ENCODE results near the gene MBD4. TPM values are rescaled to one million over a fixed set of nuclear protein-coding genes. Genes with fewer than 3 reads are reported as not detected.

MBD4 gene
- polyA plus RNA-seq, 2 of the 4 experiments (the other 2 are of a cell fraction): 32.7 to 49.7 TPM

DNA sequence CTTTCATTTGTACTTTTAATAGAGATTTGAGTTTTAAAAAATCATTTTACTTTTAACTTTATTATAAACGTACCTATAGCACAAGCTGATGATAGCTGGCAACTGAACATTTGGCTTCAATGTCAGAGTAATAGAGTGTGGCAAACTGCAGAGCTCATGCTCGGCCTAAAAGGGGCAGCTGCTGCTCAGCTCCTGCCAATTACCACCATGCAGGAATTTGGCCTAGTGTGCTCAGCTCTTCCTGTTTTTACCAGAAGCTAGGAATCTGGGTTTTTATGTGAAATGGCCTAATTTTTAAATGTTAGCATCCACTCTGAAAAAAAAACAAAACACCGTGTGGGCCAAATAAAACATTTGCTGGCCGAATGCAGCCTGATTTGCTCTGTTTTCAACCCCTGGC is 2.0 kb upstream of the MBD4 start:
- no peak for FAIRE-seq
- TF ChIP-seq, protein P1, sequence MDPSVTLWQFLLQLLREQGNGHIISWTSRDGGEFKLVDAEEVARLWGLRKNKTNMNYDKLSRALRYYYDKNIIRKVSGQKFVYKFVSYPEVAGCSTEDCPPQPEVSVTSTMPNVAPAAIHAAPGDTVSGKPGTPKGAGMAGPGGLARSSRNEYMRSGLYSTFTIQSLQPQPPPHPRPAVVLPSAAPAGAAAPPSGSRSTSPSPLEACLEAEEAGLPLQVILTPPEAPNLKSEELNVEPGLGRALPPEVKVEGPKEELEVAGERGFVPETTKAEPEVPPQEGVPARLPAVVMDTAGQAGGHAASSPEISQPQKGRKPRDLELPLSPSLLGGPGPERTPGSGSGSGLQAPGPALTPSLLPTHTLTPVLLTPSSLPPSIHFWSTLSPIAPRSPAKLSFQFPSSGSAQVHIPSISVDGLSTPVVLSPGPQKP (IDR thresholded peaks at IDR 0.05; ENCODE audit: low read depth, low read length): no peak
- TF ChIP-seq FOSL2 (IDR thresholded peaks at IDR 0.05) (no peak), FOSL2 (CRISPR knock-in tag; IDR thresholded peaks at IDR 0.05) (no peak), RFX5 (IDR thresholded peaks at IDR 0.05) (no peak), KDM5A (IDR thresholded peaks at IDR 0.05) (no peak), POLR2AphosphoS2 (conservative IDR thresholded peaks at IDR 0.05; ENCODE audit: low read length) (no peak)
- H3K4me3 ChIP-seq: no peak overlapping the region
- POLR2A ChIA-PET: no interaction called here
- CTCF ChIA-PET: interaction anchor here (0.8 kb wide), 1 partner anchor 58 kb away, joined by 3 read pairs; no protein-coding TSS in a partner anchor
- H3K4me1 ChIP-seq: peaks cover 27% of the 10 kb centered on the region; the same call in 2 of the 3 replicates
- H3K9me3 ChIP-seq: no peaks in the 10 kb centered on the region
- ATAC-seq: no peak
- DNase-seq (ENCODE audit: low read depth in 1 of 2, low spot score in 1 of 2): no peak
- peak overlapping the region; percentile 94 for H3K4me2 ChIP-seq
- 76% methylated on average over 4 of the region's 4 CpGs for WGBS (ENCODE audit: missing lambda C conversion rate)
- H3K27ac ChIP-seq: no peak overlapping the region

GRCh38 chr3:129441215-129441614 is 1.5 kb upstream of the MBD4 start:
- Histone ChIP-seq H3K27ac (peak overlapping the region; percentile 89 to 96; a peak in 4 of 6 replicates), H3K4me1 (peaks cover 32% of the 10 kb centered on the region; the same call in 2 of the 3 replicates), H3K9me3 (no peaks in the 10 kb centered on the region), H3K4me3 (peak overlapping the region; percentile 86), H3K4me2 (peak overlapping the region; percentile 94)
- ATAC-seq (no peak), FAIRE-seq (no peak), DNase-seq (ENCODE audit: low read depth in 1 of 2, low spot score in 1 of 2) (no peak)
- 69% methylated on average over 9 of the region's 9 CpGs for whole genome bisulfite sequencing (ENCODE audit: missing lambda C conversion rate)
- ChIA-PET CTCF (interaction anchor here (0.8 kb wide), 1 partner anchor 58 kb away, joined by 3 read pairs; no protein-coding TSS in a partner anchor), POLR2A (interaction anchor here (0.9 to 2.5 kb wide), 2 partner anchors 42 to 368 kb away, joined by 6 to 17 read pairs; no protein-coding TSS in a partner anchor)
- TF ChIP-seq EHF (CRISPR knock-in tag; IDR thresholded peaks at IDR 0.05) (no peak), KDM1A (IDR thresholded peaks at IDR 0.05; ENCODE audit: low read depth) (0 out of 2 replicates have a peak, but pooled peaks have one; percentile 11), ZNF302 (CRISPR knock-in tag; IDR thresholded peaks at IDR 0.05) (no peak), TFCP2L1 (CRISPR knock-in tag; IDR thresholded peaks at IDR 0.05) (no peak), CEBPB (IDR thresholded peaks at IDR 0.05) (no peak), HEYL (CRISPR knock-in tag; IDR thresholded peaks at IDR 0.05) (no peak), SMC3 (IDR thresholded peaks at IDR 0.05) (no peak), HOXB5 (CRISPR knock-in tag; IDR thresholded peaks at IDR 0.05) (no peak), ESRRA (IDR thresholded peaks at IDR 0.05; ENCODE audit: borderline replicate concordance, low read length) (no peak), RARB (CRISPR knock-in tag; IDR thresholded peaks at IDR 0.05) (no peak), ZFP36 (IDR thresholded peaks at IDR 0.05; ENCODE audit: borderline replicate concordance, partially characterized antibody) (peak; percentile 27), NFE2L2 (conservative IDR thresholded peaks at IDR 0.05; ENCODE audit: low read length) (no peak), PHF8 (IDR thresholded peaks at IDR 0.05; ENCODE audit: borderline replicate concordance, low read depth) (no peak)
- TF ChIP-seq, protein P2, sequence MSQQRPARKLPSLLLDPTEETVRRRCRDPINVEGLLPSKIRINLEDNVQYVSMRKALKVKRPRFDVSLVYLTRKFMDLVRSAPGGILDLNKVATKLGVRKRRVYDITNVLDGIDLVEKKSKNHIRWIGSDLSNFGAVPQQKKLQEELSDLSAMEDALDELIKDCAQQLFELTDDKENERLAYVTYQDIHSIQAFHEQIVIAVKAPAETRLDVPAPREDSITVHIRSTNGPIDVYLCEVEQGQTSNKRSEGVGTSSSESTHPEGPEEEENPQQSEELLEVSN (IDR thresholded peaks at IDR 0.05; ENCODE audit: borderline replicate concordance, low read depth): no peak
- TF ChIP-seq, protein P3, sequence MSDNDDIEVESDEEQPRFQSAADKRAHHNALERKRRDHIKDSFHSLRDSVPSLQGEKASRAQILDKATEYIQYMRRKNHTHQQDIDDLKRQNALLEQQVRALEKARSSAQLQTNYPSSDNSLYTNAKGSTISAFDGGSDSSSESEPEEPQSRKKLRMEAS (IDR thresholded peaks at IDR 0.05): no peak
- TF ChIP-seq, protein P4, sequence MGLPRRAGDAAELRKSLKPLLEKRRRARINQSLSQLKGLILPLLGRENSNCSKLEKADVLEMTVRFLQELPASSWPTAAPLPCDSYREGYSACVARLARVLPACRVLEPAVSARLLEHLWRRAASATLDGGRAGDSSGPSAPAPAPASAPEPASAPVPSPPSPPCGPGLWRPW (IDR thresholded peaks at IDR 0.05): no peak
- TF ChIP-seq, protein P5, sequence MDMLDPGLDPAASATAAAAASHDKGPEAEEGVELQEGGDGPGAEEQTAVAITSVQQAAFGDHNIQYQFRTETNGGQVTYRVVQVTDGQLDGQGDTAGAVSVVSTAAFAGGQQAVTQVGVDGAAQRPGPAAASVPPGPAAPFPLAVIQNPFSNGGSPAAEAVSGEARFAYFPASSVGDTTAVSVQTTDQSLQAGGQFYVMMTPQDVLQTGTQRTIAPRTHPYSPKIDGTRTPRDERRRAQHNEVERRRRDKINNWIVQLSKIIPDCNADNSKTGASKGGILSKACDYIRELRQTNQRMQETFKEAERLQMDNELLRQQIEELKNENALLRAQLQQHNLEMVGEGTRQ (IDR thresholded peaks at IDR 0.05): no peak

All from A549 (cell line).